Fibroblast of lung (primary cell): Measurements from ENCODE around the gene WWP2. TPM values are rescaled to one million over a fixed set of nuclear protein-coding genes. Genes with fewer than 3 reads are reported as not detected.

ENCODE experiments used
- DNase-seq, 2 donors: peaks; one replicate each; pipeline versions ENCODE4 v3.0.0 to v3.0.0-alpha.2; 2010; ENCODE audit warnings: low read depth in 2 of 2
- H2AFZ ChIP-seq: 2 replicates; pipeline ENCODE4 v1.5.1; 2012; ENCODE audit warnings: low read length, control low read depth, inconsistent platforms
- H3K27ac ChIP-seq: 2 replicates; pipeline ENCODE4 v1.5.1; 2011; ENCODE audit warnings: low read length, control low read depth; ENCODE audit not compliant: insufficient read depth
- H3K27me3 ChIP-seq: 2 replicates; pipeline ENCODE4 v1.5.1; 2011; ENCODE audit warnings: mild to moderate bottlenecking, low read length; ENCODE audit not compliant: control insufficient read depth, insufficient read depth
- H3K36me3 ChIP-seq: 2 replicates; pipeline ENCODE4 v1.5.1; 2011; ENCODE audit warnings: low read length; ENCODE audit not compliant: control insufficient read depth, insufficient read depth
- H3K4me1 ChIP-seq: 2 replicates; pipeline ENCODE4 v1.5.1; 2011; ENCODE audit warnings: low read length; ENCODE audit not compliant: control insufficient read depth, insufficient read depth; ENCODE audit errors: extremely low read depth
- H3K4me2 ChIP-seq: 2 replicates; pipeline ENCODE4 v1.5.1; 2011; ENCODE audit warnings: low read length, control low read depth; ENCODE audit not compliant: insufficient read depth; ENCODE audit errors: extremely low read depth
- H3K4me3 ChIP-seq, 4 experiments: fragments of 200-600 bp in 1 of 4; sonication (generic) in 1 of 4; replicated peaks in 1 of 4; 2 replicates each; pipeline ENCODE4 v1.5.1; 2011 to 2016; ENCODE audit warnings: low read length in 4 of 4, low read depth in 3 of 4, mild to moderate bottlenecking in 3 of 4, control low read depth in 2 of 4, inconsistent platforms in 1 of 4, mixed read lengths in 1 of 4; ENCODE audit not compliant: insufficient read depth in 1 of 4; ENCODE audit errors: control extremely low read depth in 1 of 4
- H3K79me2 ChIP-seq: 2 replicates; pipeline ENCODE4 v1.5.1; 2012; ENCODE audit warnings: mild to moderate bottlenecking, low read length, inconsistent platforms; ENCODE audit not compliant: control insufficient read depth, insufficient read depth
- H3K9ac ChIP-seq: 2 replicates; pipeline ENCODE4 v1.5.1; 2011; ENCODE audit warnings: mild to moderate bottlenecking, low read length, control low read depth; ENCODE audit not compliant: insufficient read depth
- H3K9me3 ChIP-seq: 2 replicates; pipeline ENCODE4 v1.5.1; 2012; ENCODE audit warnings: low read depth, low read length; ENCODE audit not compliant: control insufficient read depth, insufficient read depth
- H4K20me1 ChIP-seq: 2 replicates; pipeline ENCODE4 v1.5.1; 2011; ENCODE audit warnings: low read length; ENCODE audit not compliant: control insufficient read depth, insufficient read depth; ENCODE audit errors: extremely low read depth
- CTCF ChIP-seq, 2 donors: IDR thresholded peaks in 1 of 2; conservative IDR thresholded peaks in 1 of 2; 1 replicate in 1 of 2; 2 replicates in 1 of 2; pipeline ENCODE4 v1.5.1; 2011 to 2012; ENCODE audit warnings: low read length in 2 of 2, control low read depth in 1 of 2, inconsistent platforms in 1 of 2, low read depth in 1 of 2, mild to moderate bottlenecking in 1 of 2
- EZH2 ChIP-seq: IDR thresholded peaks from 2 replicates; pipeline ENCODE4 v1.5.1; 2012; ENCODE audit warnings: low read length, control low read depth, mild to moderate bottlenecking; ENCODE audit errors: missing control alignments
- polyA plus RNA-seq, 2 donors: library from polyadenylated mRNA; depleted of rRNA in 1 of 2; stranded (reverse) in 1 of 2; unstranded in 1 of 2; fragments of >200 nt; gene quantifications; 2 replicates each; pipeline ENCODE4 v1.2.1, GENCODE V29; 2011 to 2012; ENCODE audit warnings: missing spikeins in 1 of 2
- total RNA-seq: library from RNA; depleted of rRNA; stranded (reverse); fragments of >200 nt; gene quantifications from 2 replicates; pipeline ENCODE4 v1.2.1, GENCODE V29; 2014

Gene WWP2
- total and polyA plus RNA-seq, 2 donors (not counting 1 experiment from before 2014, with no cell fraction given): 16.3 to 28.5 TPM

GRCh38 chr16:69932228-69932627 lies 170.1 kb downstream of the WWP2 start:
- Histone ChIP-seq H3K27ac (no peak overlapping the region), H3K36me3 (peaks cover 26% of the 10 kb centered on the region), H3K27me3 (no peaks in the 10 kb centered on the region), H3K4me1 (peaks cover 8% of the 10 kb centered on the region), H3K9me3 (no peaks in the 10 kb centered on the region), H3K79me2 (peaks cover 3% of the 10 kb centered on the region), H2AFZ (no peak overlapping the region), H3K9ac (no peak overlapping the region), H3K4me3 (no peak overlapping the region), H3K4me2 (no peak overlapping the region), H4K20me1 (no peaks in the 10 kb centered on the region)
- DNase-seq: no peak
- no peak for TF ChIP-seq EZH2
- no peak for TF ChIP-seq CTCF (conservative IDR thresholded peaks at IDR 0.05 in 1 of 2, IDR thresholded peaks at IDR 0.05 in 1 of 2; ENCODE audit: low read depth in 1 of 2, low read length in 2 of 2)

GRCh38 chr16:69932691-69933392 lies 170.7 kb downstream of the WWP2 start:
- H3K27ac ChIP-seq: no peak overlapping the region
- no peak overlapping the region for H3K4me3 ChIP-seq
- H4K20me1 ChIP-seq: no peaks in the 10 kb centered on the region
- peaks cover 1% of the 10 kb centered on the region for H3K79me2 ChIP-seq
- no peak overlapping the region for H2AFZ ChIP-seq
- TF ChIP-seq EZH2 (no peak), CTCF (conservative IDR thresholded peaks at IDR 0.05 in 1 of 2, IDR thresholded peaks at IDR 0.05 in 1 of 2; ENCODE audit: low read depth in 1 of 2, low read length in 2 of 2) (no peak)
- peaks cover 4% of the 10 kb centered on the region for H3K4me1 ChIP-seq
- DNase-seq: no peak
- peaks cover 31% of the 10 kb centered on the region for H3K36me3 ChIP-seq
- no peak overlapping the region for H3K4me2 ChIP-seq
- no peaks in the 10 kb centered on the region for H3K9me3 ChIP-seq
- no peak overlapping the region for H3K9ac ChIP-seq
- no peaks in the 10 kb centered on the region for H3K27me3 ChIP-seq

GRCh38 chr16:69934044-69934443 lies 171.9 kb downstream of the WWP2 start:
- TF ChIP-seq EZH2 (no peak), CTCF (conservative IDR thresholded peaks at IDR 0.05 in 1 of 2, IDR thresholded peaks at IDR 0.05 in 1 of 2; ENCODE audit: low read depth in 1 of 2, low read length in 2 of 2) (no peak)
- Histone ChIP-seq H3K4me3 (no peak overlapping the region), H3K27me3 (no peaks in the 10 kb centered on the region), H3K9me3 (no peaks in the 10 kb centered on the region), H3K79me2 (no peaks in the 10 kb centered on the region), H4K20me1 (no peaks in the 10 kb centered on the region), H3K36me3 (peaks cover 31% of the 10 kb centered on the region), H3K9ac (no peak overlapping the region), H3K4me2 (no peak overlapping the region), H3K27ac (no peak overlapping the region), H2AFZ (no peak overlapping the region), H3K4me1 (no peaks in the 10 kb centered on the region)
- no peak for DNase-seq
